ENCODE results near the gene TBX21. TPM values are rescaled to one million over a fixed set of nuclear protein-coding genes. Genes with fewer than 3 reads are reported as not detected.

The TBX21 gene
- total and polyA plus RNA-seq, 9 of the 15 experiments (the other 6 are each of a cell fraction or from before 2014, with no cell fraction given): 0.07 TPM; not detected in 8

DNA sequence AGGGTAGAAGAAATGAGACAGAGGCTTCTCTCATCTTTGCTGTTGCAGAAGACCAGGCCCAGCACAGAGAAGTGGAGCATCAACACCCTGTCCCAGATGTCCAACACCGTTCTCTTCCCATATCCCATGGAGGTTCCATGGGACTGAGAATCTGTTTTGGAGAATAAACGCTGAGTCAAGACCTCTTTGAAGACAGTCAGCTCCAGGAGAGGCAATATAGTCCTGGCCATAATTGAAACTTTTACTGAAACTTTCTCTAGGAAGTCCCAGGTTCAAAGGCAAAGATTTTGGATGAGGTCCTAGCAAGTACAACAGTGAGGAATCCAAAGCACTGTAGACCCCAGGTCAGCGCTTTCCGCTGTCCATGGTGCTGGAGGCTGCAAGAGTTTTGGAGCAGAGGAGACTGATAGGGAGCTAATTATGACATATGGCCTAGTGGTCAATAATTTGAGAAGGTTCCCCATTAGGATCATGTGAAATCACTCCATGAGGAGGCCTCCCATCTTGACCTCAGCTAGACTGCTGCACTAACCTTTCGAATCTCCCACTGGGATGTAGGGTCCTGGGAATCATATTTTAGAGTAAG is 52.6 kb downstream of the TBX21 start (continued):
- TF ChIP-seq ARID4B (CRISPR knock-in tag; IDR thresholded peaks at IDR 0.05) (peak; percentile 48; the same call in 1 of the 2 replicates), AFF1 (IDR thresholded peaks at IDR 0.05; ENCODE audit: low read depth in 1 of 2, partially characterized antibody in 2 of 2) (peak in 1 of 2 experiments; percentile 83), NCOR1 (IDR thresholded peaks at IDR 0.05) (no peak), HDAC2 (IDR thresholded peaks at IDR 0.05) (peak; percentile 38; the same call in 1 of the 2 replicates), HNRNPLL (IDR thresholded peaks at IDR 0.05; ENCODE audit: low read depth, low read length, poor library complexity, severe bottlenecking) (no peak), YY1 (IDR thresholded peaks at IDR 0.05; ENCODE audit: borderline replicate concordance in 1 of 3, control insufficient read depth in 1 of 3, extremely low read depth in 1 of 3, insufficient read depth in 3 of 3, insufficient read length in 1 of 3, insufficient replicate concordance in 2 of 3, low read depth in 1 of 3, low read length in 2 of 3) (no peak), ZNF740 (CRISPR knock-in tag; IDR thresholded peaks at IDR 0.05) (no peak), ZNF740 (tag; IDR thresholded peaks at IDR 0.05) (no peak), HLTF (IDR thresholded peaks at IDR 0.05) (no peak), ZNF644 (tag; IDR thresholded peaks at IDR 0.05; ENCODE audit: low read depth) (no peak), ZNF436 (CRISPR knock-in tag; IDR thresholded peaks at IDR 0.05) (no peak), ZBTB9 (CRISPR knock-in tag; IDR thresholded peaks at IDR 0.05) (no peak)

Measured in K562 (cell line).